22Rv1 (cell line): ENCODE measurements around the gene FOXP1.

Source experiments
- H3K27ac ChIP-seq: fragments of 450-650 bp; 2 replicates; pipeline ENCODE4 v1.5.1; 2017
- ZFX ChIP-seq: fragments of 450-650 bp; IDR thresholded peaks from 2 replicates; pipeline ENCODE4 v1.6.1; 2017; ENCODE audit warnings: antibody characterized with exemption, borderline replicate concordance
- TF ChIP-seq, protein P1 (sequence below): fragments of 450-650 bp; IDR thresholded peaks from 2 replicates; pipeline ENCODE4 v1.5.1; 2017; ENCODE audit warnings: mild to moderate bottlenecking

FOXP1 gene

GRCh38 chr3:71302604-71303003, 280.9 kb downstream of the FOXP1 start:
- TF ChIP-seq ZFX, result no peak
- TF ChIP-seq, protein P1, sequence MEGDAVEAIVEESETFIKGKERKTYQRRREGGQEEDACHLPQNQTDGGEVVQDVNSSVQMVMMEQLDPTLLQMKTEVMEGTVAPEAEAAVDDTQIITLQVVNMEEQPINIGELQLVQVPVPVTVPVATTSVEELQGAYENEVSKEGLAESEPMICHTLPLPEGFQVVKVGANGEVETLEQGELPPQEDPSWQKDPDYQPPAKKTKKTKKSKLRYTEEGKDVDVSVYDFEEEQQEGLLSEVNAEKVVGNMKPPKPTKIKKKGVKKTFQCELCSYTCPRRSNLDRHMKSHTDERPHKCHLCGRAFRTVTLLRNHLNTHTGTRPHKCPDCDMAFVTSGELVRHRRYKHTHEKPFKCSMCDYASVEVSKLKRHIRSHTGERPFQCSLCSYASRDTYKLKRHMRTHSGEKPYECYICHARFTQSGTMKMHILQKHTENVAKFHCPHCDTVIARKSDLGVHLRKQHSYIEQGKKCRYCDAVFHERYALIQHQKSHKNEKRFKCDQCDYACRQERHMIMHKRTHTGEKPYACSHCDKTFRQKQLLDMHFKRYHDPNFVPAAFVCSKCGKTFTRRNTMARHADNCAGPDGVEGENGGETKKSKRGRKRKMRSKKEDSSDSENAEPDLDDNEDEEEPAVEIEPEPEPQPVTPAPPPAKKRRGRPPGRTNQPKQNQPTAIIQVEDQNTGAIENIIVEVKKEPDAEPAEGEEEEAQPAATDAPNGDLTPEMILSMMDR, result no peak
- H3K27ac ChIP-seq, result no peak overlapping the region

GRCh38 chr3:71300951-71301393, 282.6 kb downstream of the FOXP1 start:
- H3K27ac ChIP-seq, result no peak overlapping the region

DNA sequence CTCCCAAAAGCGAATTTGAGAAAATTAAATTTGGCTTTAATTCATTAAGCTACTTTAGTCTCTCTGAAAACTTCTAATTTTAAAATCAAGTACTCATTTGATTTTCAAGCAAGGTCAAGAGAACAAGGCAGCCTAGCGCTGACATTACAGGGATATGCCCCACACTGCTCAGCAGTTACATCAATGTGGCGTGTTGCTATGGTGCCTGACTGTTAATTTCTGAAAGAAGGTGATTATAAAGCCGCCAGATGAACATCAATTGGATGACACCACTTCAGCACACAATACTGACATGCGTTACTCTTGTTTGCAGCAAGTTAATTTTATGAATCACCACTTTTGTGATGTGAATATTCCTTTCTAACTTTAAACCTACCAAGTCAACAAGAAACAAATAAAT, 284.4 kb downstream of the FOXP1 start:
- TF ChIP-seq ZFX, result no peak
- TF ChIP-seq, protein P1, result no peak
- no peak overlapping the region for H3K27ac ChIP-seq

More at GRCh38 chr3:71300951-71301393, 282.6 kb downstream of the FOXP1 start:
- TF ChIP-seq, protein P1, result no peak
- TF ChIP-seq ZFX, result no peak

DNA sequence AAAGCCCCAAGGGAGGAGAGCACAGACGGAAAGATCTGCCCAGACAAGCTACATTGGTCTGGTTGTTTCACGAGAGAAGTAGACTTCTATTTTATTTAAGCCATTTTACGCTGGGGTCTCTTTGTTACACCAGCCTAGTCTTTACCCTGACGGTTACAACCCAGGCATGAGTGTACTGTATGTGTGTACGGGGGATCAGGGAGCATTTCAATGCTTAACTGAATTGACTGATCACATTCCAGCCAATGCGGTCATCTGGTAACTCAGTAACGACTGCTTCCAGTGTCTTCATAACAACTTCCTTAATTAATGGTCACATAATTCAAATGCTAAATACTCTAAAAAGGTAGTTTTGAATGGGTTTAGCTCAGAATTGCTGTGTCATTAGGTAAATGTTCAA, 288.6 kb downstream of the FOXP1 start:
- TF ChIP-seq, protein P1, result no peak
- no peak for TF ChIP-seq ZFX
- H3K27ac ChIP-seq, result no peak overlapping the region

GRCh38 chr3:71290301-71290700, 293.2 kb downstream of the FOXP1 start:
- TF ChIP-seq, protein P1, result no peak
- no peak for TF ChIP-seq ZFX
- H3K27ac ChIP-seq, result no peak overlapping the region

DNA sequence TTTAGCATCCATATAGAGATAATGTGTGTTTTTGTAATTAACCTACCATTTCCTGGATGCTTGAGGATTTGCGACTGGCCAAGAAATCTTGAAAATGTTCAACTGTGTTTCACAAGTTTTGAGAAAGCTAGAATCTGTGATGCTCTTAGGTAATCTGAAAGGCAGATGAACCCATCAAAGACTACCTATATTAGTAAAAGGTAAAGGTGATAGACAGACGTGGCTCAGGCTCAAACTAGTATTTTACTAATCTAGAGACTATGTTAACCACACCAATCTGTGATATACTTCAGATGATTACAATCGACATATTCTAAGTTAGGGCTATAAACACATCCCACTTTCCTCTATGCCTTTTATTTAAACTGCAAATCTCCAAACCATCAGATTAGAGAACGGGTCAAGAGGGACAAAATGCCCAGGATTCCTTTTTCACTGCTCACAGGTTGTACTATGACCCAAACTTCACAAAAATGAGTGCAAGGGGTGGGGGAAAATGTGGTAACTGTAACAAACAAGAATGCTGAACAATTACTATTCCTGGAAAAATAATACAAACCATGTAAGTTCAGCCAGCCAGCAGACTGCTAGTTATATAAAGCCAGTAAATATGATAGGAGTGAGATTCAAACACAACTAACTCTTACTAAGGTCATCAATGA, 295.1 kb downstream of the FOXP1 start:
- TF ChIP-seq, protein P1, result no peak
- TF ChIP-seq ZFX, result no peak
- no peak overlapping the region for H3K27ac ChIP-seq

- H3K27ac ChIP-seq, result no peak overlapping the region
Observed at GRCh38 chr3:71285086-71285485, 298.4 kb downstream of the FOXP1 start.

More at GRCh38 chr3:71285086-71285485, 298.4 kb downstream of the FOXP1 start:
- TF ChIP-seq ZFX, result no peak
- TF ChIP-seq, protein P1, result no peak
